HEK293 (cell line): ENCODE results near the gene CFHR1.
"Not testable (repeated sequence)": the region's sequence is repeated elsewhere in the genome, so short reads cannot be mapped to it uniquely, and the experiment has no call there.

Experiments
- ZNF112 ChIP-seq: fragments of 450-650 bp; formaldehyde crosslinking; IDR thresholded peaks from 2 replicates; pipeline ENCODE4 v1.5.0; 2017; ENCODE audit warnings: missing biosample characterization, missing genetic modification characterization
- ZNF140 ChIP-seq: fragments of 450-650 bp; formaldehyde crosslinking; IDR thresholded peaks from 2 replicates; pipeline ENCODE4 v1.5.1; 2016; ENCODE audit warnings: missing biosample characterization, missing genetic modification characterization
- ZNF174 ChIP-seq: fragments of 450-650 bp; formaldehyde crosslinking; IDR thresholded peaks from 2 replicates; pipeline ENCODE4 v1.5.0; 2017; ENCODE audit warnings: missing biosample characterization, mild to moderate bottlenecking, missing genetic modification characterization
- ZNF223 ChIP-seq: fragments of 450-650 bp; formaldehyde crosslinking; IDR thresholded peaks from 2 replicates; pipeline ENCODE4 v1.5.1; 2016; ENCODE audit warnings: missing biosample characterization, missing genetic modification characterization
- ZNF416 ChIP-seq: fragments of 450-650 bp; formaldehyde crosslinking; IDR thresholded peaks from 2 replicates; pipeline ENCODE4 v1.5.1; 2016; ENCODE audit warnings: missing biosample characterization, missing genetic modification characterization
- ZNF48 ChIP-seq: fragments of 450-650 bp; formaldehyde crosslinking; IDR thresholded peaks from 2 replicates; pipeline ENCODE4 v1.5.1; 2016; ENCODE audit warnings: missing biosample characterization, missing genetic modification characterization
- ZNF558 ChIP-seq: fragments of 450-650 bp; formaldehyde crosslinking; IDR thresholded peaks from 2 replicates; pipeline ENCODE4 v1.5.1; 2016; ENCODE audit warnings: missing biosample characterization, missing genetic modification characterization
- ZNF707 ChIP-seq: fragments of 450-650 bp; formaldehyde crosslinking; IDR thresholded peaks from 2 replicates; pipeline ENCODE4 v1.5.1; 2016; ENCODE audit warnings: missing biosample characterization, missing genetic modification characterization
- ZNF768 ChIP-seq: fragments of 450-650 bp; formaldehyde crosslinking; IDR thresholded peaks from 2 replicates; pipeline ENCODE4 v1.5.1; 2018; ENCODE audit warnings: missing biosample characterization, mild to moderate bottlenecking, missing genetic modification characterization
- ZNF843 ChIP-seq: fragments of 450-650 bp; formaldehyde crosslinking; IDR thresholded peaks from 2 replicates; pipeline ENCODE4 v1.5.1; 2016; ENCODE audit warnings: missing biosample characterization, missing genetic modification characterization
- TF ChIP-seq, protein P1 (sequence below): fragments of 450-650 bp; formaldehyde crosslinking; IDR thresholded peaks from 2 replicates; pipeline ENCODE4 v1.5.1; 2016; ENCODE audit warnings: missing biosample characterization, missing genetic modification characterization
- TF ChIP-seq, protein P2 (sequence below): fragments of 450-650 bp; formaldehyde crosslinking; IDR thresholded peaks from 2 replicates; pipeline ENCODE4 v1.5.1; 2016; ENCODE audit warnings: missing biosample characterization, missing genetic modification characterization

DNA sequence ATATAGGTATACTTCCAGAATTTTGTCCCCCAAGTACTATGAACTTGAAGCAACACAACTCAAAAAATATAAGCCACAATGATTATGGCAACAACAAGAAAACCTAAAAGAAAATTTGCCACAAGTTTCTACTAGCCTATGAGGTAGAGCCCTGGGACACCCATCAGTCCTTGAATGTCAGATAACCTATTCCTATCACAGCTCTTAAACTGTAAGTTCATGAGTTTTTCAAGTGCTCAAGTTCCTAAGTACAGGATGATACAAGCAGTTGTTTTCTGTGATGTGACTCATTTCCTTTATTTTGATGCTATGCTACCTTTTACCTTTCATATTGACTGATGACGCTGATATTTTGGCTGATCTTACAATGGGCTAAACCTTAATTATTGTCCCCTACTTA is 28.3 kb upstream of the CFHR1 start:
- TF ChIP-seq, protein P1, sequence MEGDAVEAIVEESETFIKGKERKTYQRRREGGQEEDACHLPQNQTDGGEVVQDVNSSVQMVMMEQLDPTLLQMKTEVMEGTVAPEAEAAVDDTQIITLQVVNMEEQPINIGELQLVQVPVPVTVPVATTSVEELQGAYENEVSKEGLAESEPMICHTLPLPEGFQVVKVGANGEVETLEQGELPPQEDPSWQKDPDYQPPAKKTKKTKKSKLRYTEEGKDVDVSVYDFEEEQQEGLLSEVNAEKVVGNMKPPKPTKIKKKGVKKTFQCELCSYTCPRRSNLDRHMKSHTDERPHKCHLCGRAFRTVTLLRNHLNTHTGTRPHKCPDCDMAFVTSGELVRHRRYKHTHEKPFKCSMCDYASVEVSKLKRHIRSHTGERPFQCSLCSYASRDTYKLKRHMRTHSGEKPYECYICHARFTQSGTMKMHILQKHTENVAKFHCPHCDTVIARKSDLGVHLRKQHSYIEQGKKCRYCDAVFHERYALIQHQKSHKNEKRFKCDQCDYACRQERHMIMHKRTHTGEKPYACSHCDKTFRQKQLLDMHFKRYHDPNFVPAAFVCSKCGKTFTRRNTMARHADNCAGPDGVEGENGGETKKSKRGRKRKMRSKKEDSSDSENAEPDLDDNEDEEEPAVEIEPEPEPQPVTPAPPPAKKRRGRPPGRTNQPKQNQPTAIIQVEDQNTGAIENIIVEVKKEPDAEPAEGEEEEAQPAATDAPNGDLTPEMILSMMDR (tag by site-specific recombination) = not testable (repeated sequence)
- TF ChIP-seq ZNF223 (tag by site-specific recombination); ZNF843 (tag by site-specific recombination); ZNF768 (tag by site-specific recombination); ZNF48 (tag by site-specific recombination); ZNF707 (tag by site-specific recombination); ZNF140 (tag by site-specific recombination); ZNF112 (tag by site-specific recombination); ZNF416; ZNF174 (tag by site-specific recombination); ZNF558 (tag by site-specific recombination): not testable (repeated sequence)
- TF ChIP-seq, protein P2, sequence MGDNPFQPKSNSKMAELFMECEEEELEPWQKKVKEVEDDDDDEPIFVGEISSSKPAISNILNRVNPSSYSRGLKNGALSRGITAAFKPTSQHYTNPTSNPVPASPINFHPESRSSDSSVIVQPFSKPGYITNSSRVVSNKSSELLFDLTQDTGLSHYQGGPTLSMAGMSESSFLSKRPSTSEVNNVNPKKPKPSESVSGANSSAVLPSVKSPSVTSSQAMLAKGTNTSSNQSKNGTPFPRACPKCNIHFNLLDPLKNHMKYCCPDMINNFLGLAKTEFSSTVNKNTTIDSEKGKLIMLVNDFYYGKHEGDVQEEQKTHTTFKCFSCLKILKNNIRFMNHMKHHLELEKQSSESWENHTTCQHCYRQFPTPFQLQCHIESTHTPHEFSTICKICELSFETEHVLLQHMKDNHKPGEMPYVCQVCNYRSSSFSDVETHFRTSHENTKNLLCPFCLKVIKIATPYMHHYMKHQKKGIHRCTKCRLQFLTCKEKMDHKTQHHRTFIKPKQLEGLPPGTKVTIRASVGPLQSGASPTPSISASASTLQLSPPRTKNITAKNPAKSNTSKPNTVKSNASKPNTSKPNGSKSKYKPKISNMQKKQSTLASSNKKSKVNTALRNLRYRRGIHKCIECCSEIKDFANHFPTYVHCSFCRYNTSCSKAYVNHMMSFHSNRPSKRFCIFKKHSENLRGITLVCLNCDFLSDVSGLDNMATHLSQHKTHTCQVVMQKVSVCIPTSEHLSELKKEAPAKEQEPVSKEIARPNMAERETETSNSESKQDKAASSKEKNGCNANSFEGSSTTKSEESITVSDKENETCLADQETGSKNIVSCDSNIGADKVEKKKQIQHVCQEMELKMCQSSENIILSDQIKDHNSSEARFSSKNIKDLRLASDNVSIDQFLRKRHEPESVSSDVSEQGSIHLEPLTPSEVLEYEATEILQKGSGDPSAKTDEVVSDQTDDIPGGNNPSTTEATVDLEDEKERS (tag by site-specific recombination) = not testable (repeated sequence)
